Large intestine (tissue), 3 donors: ENCODE data around the gene ASGR1. TPM values are rescaled to one million over a fixed set of nuclear protein-coding genes. Genes with fewer than 3 reads are reported as not detected.

ENCODE experiments used
- DNase-seq, 2 donors: peaks; one replicate each; pipeline versions ENCODE4 v3.0.0 to v3.0.0-alpha.2; 2013
- H3K27ac ChIP-seq: one replicate; pipeline ENCODE4 v1.5.1; 2013; ENCODE audit warnings: low read length
- H3K27me3 ChIP-seq: 2 replicates; pipeline ENCODE4 v1.6.1; 2013; ENCODE audit warnings: low read length; ENCODE audit not compliant: control insufficient read depth, insufficient read depth
- H3K36me3 ChIP-seq: 2 replicates; pipeline ENCODE4 v1.6.1; 2013; ENCODE audit warnings: low read length; ENCODE audit not compliant: control insufficient read depth, insufficient read depth
- H3K4me1 ChIP-seq: one replicate; pipeline ENCODE4 v1.6.1; 2013; ENCODE audit warnings: low read length; ENCODE audit not compliant: control insufficient read depth, insufficient read depth
- H3K4me3 ChIP-seq: one replicate; pipeline ENCODE4 v1.5.1; 2013; ENCODE audit warnings: low read length
- H3K9me3 ChIP-seq: one replicate; pipeline ENCODE4 v1.6.1; 2013; ENCODE audit warnings: mild to moderate bottlenecking, low read depth, low read length, moderate library complexity; ENCODE audit not compliant: control insufficient read depth
- WGBS: methylation state at CpG from one replicate; pipeline ENCODE4 v1.1.5; 2013; ENCODE audit warnings: low lambda C conversion rate; ENCODE audit not compliant: insufficient coverage; 5-methylcytosine and 5-hydroxymethylcytosine counted together
- polyA plus RNA-seq: library from polyadenylated mRNA; unstranded; fragments of 120-200 nt; gene quantifications from one replicate; pipeline ENCODE4 v1.2.1, GENCODE V29; 2013

Gene ASGR1
- polyA plus RNA-seq, 1 donor = 5.7 TPM

DNA sequence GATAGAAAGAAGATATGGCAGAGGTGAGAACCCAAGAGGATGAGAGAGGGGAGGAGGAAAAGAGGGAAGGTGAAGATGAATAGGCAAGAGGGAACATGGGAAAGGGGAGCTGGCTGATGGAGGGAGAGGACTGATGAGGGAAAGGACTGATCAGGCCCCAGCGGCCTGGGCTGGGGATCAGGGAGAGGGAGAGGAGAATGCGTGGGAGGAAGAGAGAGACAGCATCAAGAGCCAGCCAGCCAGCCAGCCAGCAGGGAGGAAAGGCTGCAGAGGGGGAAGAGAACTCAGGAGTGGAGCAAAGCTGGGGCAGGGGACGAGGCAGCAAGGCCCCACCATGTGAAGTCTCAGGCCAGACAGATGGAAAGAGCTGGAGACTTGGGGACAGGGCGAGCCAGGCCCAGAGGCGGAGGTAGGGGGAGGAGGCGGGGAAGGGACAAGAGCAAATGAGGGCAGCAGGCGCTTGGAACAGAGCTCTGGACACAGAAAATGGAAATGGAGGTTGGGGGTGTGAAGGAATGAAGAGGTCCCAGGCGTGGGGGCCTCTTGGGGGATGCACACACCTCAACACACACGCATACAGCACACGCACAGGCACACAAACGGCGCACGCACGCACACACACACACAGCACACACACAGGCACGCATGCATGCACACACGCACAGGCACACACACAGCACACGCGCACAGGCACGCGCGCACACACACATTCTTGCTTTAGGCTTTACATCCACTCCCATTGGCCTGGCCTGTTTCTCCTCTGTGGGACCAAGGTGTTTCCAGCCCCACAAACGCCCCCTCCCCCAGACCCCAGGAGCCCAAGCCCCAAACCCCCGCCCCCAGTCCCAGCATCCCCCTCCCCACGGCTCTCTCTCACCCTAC, 28.2 kb upstream of the ASGR1 start:
- Histone ChIP-seq H3K27me3 (peaks cover 49% of the 10 kb centered on the region), H3K36me3 (peaks cover 6% of the 10 kb centered on the region), H3K4me1 (peaks cover 13% of the 10 kb centered on the region), H3K4me3 (no peak overlapping the region), H3K9me3 (no peaks in the 10 kb centered on the region), H3K27ac (no peak overlapping the region)
- 80% methylated on average over 1 of the region's 24 CpGs for WGBS
- DNase-seq = no peak

DNA sequence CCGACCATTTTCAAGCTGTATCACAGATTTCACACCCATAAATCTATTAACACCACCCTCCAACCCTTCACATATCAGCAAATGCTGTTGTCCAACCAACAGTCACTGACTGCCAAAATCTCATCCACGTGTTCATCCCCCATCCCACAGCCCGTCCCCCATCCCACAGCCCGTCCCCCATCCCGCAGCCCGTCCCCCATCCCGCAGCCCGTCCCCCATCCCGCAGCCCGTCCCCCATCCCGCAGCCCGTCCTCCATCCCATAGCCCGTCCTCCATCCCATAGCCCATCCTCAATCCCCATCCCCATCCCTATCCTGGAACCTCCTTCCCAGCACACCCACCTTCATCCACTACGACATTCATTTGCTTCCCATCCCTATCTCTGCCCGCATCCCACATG, 26.4 kb upstream of the ASGR1 start:
- H3K27ac ChIP-seq = peak overlapping the region; percentile 69
- DNase-seq = no peak
- peaks cover 8% of the 10 kb centered on the region for H3K36me3 ChIP-seq
- H3K4me3 ChIP-seq = peak overlapping the region; percentile 62
- peaks cover 13% of the 10 kb centered on the region for H3K4me1 ChIP-seq
- no peaks in the 10 kb centered on the region for H3K9me3 ChIP-seq
- peaks cover 35% of the 10 kb centered on the region for H3K27me3 ChIP-seq
- 36% methylated on average over 3 of the region's 15 CpGs for WGBS

DNA sequence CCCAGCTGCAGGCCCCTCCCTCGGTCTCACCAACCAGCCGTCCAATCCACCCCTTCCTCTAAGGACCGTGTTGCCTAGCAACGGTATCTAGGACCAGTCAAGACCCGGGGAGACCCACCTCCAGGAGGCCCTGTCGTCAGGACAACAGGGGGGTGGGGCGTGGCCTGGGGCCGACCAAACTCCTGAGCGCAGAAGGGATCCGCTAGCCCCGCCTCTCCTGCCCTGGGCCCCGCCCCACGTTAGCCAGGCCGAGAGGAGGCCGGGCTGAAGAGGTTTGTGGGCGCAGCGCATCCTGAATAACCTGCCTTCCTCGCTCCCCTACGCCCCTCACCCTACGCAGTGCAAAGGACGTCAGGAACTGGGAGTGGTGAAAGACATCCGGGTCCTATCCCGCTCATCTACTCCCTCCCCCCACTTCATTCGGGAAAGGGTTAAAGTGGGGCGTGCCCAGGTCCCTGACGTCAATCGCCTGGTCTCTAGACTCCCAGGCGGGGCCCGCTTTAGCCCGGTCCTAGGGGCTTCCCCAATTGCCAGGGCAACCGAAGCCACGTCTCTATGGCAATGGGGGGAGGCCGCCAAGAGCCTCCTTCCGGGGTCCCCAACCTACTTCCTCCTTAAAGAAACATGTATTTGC, 25.8 kb upstream of the ASGR1 start:
- peaks cover 28% of the 10 kb centered on the region for H3K27me3 ChIP-seq
- H3K9me3 ChIP-seq = no peaks in the 10 kb centered on the region
- no CpG with 5 or more reads among the region's 34 CpGs for WGBS
- DNase-seq = peak; percentile 82 to 86
- H3K4me3 ChIP-seq = peak overlapping the region; percentile 62
- H3K4me1 ChIP-seq = peaks cover 13% of the 10 kb centered on the region
- H3K27ac ChIP-seq = peak overlapping the region; percentile 69
- H3K36me3 ChIP-seq = peaks cover 8% of the 10 kb centered on the region

DNA sequence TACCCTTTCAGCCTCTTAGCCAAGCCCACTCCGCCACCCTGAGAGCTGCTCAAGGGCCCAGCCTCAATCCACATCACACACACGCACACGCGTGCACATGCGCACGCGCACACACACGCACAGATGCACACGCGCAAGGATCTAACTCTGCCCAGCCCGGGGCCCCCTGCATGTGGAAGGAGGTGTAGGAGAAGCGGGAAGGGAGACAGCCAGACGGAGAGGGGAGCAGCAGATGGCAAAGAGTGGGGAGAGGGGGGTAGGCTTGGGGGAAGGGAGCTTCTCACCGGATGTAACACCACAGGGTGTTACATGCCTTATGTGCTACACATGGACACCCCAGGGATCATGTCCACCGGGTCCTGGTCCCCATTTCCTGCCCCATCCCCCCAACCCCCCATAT, 25.2 kb upstream of the ASGR1 start:
- Histone ChIP-seq H3K9me3 (no peaks in the 10 kb centered on the region), H3K4me3 (peak overlapping the region; percentile 62), H3K4me1 (peaks cover 13% of the 10 kb centered on the region), H3K36me3 (peaks cover 8% of the 10 kb centered on the region), H3K27ac (peak overlapping the region; percentile 69), H3K27me3 (peaks cover 26% of the 10 kb centered on the region)
- no peak for DNase-seq
- no CpG with 5 or more reads among the region's 15 CpGs for WGBS

- peaks cover 13% of the 10 kb centered on the region for H3K4me1 ChIP-seq
- no peak for DNase-seq
- no CpG with 5 or more reads among the region's 16 CpGs for WGBS
- no peak overlapping the region for H3K4me3 ChIP-seq
- peaks cover 8% of the 10 kb centered on the region for H3K36me3 ChIP-seq
- no peak overlapping the region for H3K27ac ChIP-seq
- no peaks in the 10 kb centered on the region for H3K9me3 ChIP-seq
- H3K27me3 ChIP-seq = peaks cover 18% of the 10 kb centered on the region
Observed at GRCh38 chr17:7203391-7203790, 24.2 kb upstream of the ASGR1 start.

GRCh38 chr17:7196651-7197401, 17.7 kb upstream of the ASGR1 start:
- peaks cover 19% of the 10 kb centered on the region for H3K36me3 ChIP-seq
- H3K4me1 ChIP-seq = no peaks in the 10 kb centered on the region
- H3K27ac ChIP-seq = no peak overlapping the region
- no peak overlapping the region for H3K4me3 ChIP-seq
- H3K9me3 ChIP-seq = no peaks in the 10 kb centered on the region
- no peaks in the 10 kb centered on the region for H3K27me3 ChIP-seq
- DNase-seq = no peak
- WGBS = 92% methylated on average over 2 of the region's 22 CpGs

- H3K4me3 ChIP-seq = no peak overlapping the region
- no peak for DNase-seq
- no peak overlapping the region for H3K27ac ChIP-seq
- peaks cover 19% of the 10 kb centered on the region for H3K36me3 ChIP-seq
- no peaks in the 10 kb centered on the region for H3K9me3 ChIP-seq
- H3K4me1 ChIP-seq = no peaks in the 10 kb centered on the region
- no CpG with 5 or more reads among the region's 12 CpGs for WGBS
- no peaks in the 10 kb centered on the region for H3K27me3 ChIP-seq
Observed at GRCh38 chr17:7195971-7196370, 16.8 kb upstream of the ASGR1 start.

DNA sequence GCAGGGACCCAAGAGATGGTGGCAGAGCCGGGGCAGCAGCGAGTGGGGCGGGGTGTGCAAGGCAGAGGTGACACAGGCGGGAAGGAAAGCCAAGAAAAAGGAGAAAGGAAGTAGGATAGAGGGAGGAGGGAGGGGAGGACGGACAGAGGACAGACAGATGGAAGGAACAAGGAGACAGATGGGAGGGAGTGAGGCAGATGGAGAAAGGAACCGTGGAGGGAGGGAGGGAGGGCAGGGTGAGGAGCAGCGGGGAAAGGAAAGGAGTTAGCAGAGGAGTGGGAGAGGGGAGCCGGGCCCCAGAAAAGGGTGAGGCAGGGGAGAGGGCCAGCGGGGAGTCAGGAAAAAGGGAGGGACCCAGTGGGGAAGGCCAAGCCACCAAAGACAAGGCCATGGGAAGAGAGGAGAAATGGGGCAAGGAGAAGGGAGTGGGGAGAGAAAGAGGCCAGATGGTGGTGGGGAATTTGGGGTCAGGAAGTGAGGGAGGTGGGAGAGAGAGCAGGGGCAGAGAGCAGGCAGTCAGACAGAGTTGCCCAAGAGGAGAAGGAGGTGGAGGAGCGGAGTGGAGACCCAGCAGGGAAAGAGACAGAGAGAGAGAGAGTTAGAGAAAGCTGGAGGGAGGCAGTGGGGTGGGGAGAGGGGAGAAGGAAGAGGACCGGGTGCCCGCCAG, 13.2 kb upstream of the ASGR1 start:
- Histone ChIP-seq H3K4me3 (no peak overlapping the region), H3K4me1 (no peaks in the 10 kb centered on the region), H3K27me3 (no peaks in the 10 kb centered on the region), H3K27ac (no peak overlapping the region), H3K9me3 (no peaks in the 10 kb centered on the region), H3K36me3 (peaks cover 20% of the 10 kb centered on the region)
- no peak for DNase-seq
- WGBS = 52% methylated on average over 2 of the region's 12 CpGs

DNA sequence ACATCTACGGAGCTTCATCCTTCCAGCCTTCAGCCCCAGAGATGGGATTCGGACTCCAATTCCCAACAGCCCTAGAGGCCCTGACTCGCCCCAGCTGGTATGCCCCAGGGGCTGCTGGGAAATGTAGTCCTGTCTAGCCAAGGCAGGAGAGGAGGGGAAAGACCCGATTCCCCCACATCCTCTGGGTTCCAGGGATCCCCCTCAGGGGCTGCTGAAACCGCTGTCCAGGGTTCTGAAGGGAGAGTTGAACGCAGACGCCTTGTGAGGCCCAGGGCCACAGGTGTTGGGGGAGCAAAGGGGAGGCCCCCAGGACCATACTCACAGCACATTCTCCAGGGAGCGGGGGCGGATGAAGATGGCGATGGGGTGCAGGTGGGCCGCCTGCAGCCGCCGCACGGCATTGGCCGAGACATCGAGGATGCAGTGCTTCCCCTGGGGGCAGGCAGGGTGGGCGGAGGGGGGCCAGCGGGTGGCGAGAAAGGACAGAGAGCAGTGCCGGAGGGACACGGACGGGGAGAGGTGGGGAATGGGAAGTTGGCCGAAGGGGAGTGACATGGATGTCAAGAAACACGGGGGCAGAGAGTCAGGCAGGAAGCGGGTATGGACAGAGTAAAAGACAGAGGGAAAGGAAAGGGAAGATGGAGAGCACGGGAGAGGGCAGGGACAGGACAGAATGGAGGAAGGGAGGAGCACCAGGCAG, 12.6 kb upstream of the ASGR1 start:
- H3K36me3 ChIP-seq = peaks cover 17% of the 10 kb centered on the region
- no peak for DNase-seq
- no peak overlapping the region for H3K27ac ChIP-seq
- H3K4me1 ChIP-seq = no peaks in the 10 kb centered on the region
- 93% methylated on average over 8 of the region's 26 CpGs for WGBS
- no peaks in the 10 kb centered on the region for H3K9me3 ChIP-seq
- no peak overlapping the region for H3K4me3 ChIP-seq
- H3K27me3 ChIP-seq = no peaks in the 10 kb centered on the region
